ENCODE measurements around the gene SIGLEC1. TPM values are rescaled to one million over a fixed set of nuclear protein-coding genes. Genes with fewer than 3 reads are reported as not detected.

The SIGLEC1 gene
- total and polyA plus RNA-seq, 12 donors = 1.3 to 22.4 (median 2.8) TPM

DNA sequence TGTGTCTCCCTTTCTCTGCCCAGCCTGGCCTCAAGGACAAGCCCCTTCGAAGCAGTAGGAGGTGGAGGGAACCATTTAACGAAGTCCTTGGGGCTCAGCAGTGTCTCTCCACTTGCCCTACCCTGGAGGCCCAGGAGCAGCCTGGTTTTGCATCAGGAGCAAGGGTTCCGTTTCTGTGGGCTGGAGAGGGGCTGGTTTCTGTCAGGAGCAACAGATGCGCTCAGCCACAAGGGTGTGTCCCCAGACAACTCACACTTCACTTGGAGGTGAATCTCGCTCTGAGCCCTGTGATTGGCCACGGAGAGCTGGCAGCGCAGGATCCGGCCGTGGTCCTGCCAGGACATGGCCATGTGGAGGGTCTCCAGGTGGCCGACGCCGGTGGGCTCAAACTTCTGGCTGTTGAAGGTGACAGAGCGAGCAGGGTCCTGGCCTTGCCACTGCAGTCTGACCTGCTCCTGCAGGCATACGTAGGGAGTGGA lies 6.9 kb downstream of the SIGLEC1 start:
- intact Hi-C loops (cut with DNase I) = loop anchor here in 1 of 10 donors (5.0 kb wide), 1 partner anchor 143 kb away; no protein-coding TSS in a partner anchor
- Histone ChIP-seq H3K27ac (no peak overlapping the region), H3K36me3 (peaks cover 0 to 38% (median 0%) of the 10 kb centered on the region in 9 donors), H3K4me3 (no peak overlapping the region), H3K27me3 (no peaks in the 10 kb centered on the region), H3K9me3 (no peaks in the 10 kb centered on the region), H3K4me1 (peaks cover 1 to 21% (median 6%) of the 10 kb centered on the region in 9 donors)
- TF ChIP-seq, protein P1, sequence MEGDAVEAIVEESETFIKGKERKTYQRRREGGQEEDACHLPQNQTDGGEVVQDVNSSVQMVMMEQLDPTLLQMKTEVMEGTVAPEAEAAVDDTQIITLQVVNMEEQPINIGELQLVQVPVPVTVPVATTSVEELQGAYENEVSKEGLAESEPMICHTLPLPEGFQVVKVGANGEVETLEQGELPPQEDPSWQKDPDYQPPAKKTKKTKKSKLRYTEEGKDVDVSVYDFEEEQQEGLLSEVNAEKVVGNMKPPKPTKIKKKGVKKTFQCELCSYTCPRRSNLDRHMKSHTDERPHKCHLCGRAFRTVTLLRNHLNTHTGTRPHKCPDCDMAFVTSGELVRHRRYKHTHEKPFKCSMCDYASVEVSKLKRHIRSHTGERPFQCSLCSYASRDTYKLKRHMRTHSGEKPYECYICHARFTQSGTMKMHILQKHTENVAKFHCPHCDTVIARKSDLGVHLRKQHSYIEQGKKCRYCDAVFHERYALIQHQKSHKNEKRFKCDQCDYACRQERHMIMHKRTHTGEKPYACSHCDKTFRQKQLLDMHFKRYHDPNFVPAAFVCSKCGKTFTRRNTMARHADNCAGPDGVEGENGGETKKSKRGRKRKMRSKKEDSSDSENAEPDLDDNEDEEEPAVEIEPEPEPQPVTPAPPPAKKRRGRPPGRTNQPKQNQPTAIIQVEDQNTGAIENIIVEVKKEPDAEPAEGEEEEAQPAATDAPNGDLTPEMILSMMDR (IDR thresholded peaks at IDR 0.05) = no peak
- ATAC-seq (no peak), DNase-seq (no peak)
- WGBS, 2 donors = 82 to 85% methylated on average over 14 of the region's 14 CpGs

DNA sequence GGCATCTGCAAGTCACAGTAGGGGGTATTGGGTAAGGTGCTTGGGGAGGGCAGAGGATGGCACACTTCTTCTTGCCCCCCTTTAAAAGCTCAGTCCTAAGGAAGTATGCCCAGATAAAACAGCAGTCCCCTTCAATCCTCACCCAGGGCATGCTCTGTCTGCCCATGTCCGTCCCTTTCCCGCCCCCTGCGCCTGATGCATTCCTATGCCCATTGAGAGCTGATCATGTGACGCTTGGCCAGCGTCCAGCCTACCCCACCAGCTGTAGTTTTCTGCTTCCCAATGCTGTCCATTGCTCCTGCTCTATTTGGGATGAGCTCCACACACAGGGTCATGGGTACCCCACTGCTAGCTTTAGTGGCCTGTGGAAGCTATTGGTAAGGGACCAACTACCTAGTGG lies 8.3 kb downstream of the SIGLEC1 start:
- peaks cover 0 to 38% (median 0%) of the 10 kb centered on the region in 9 donors for H3K36me3 ChIP-seq
- no peaks in the 10 kb centered on the region for H3K9me3 ChIP-seq
- intact Hi-C loops (cut with DNase I) = no loop called here
- H3K27me3 ChIP-seq = no peaks in the 10 kb centered on the region
- no peak overlapping the region for H3K4me3 ChIP-seq
- TF ChIP-seq, protein P1 (IDR thresholded peaks at IDR 0.05) = no peak
- 65 to 75% methylated on average over 5 of the region's 5 CpGs for WGBS, 2 donors
- H3K27ac ChIP-seq = no peak overlapping the region
- no peak for ATAC-seq
- peaks cover 0 to 13% (median 0%) of the 10 kb centered on the region in 9 donors for H3K4me1 ChIP-seq
- DNase-seq = no peak

DNA sequence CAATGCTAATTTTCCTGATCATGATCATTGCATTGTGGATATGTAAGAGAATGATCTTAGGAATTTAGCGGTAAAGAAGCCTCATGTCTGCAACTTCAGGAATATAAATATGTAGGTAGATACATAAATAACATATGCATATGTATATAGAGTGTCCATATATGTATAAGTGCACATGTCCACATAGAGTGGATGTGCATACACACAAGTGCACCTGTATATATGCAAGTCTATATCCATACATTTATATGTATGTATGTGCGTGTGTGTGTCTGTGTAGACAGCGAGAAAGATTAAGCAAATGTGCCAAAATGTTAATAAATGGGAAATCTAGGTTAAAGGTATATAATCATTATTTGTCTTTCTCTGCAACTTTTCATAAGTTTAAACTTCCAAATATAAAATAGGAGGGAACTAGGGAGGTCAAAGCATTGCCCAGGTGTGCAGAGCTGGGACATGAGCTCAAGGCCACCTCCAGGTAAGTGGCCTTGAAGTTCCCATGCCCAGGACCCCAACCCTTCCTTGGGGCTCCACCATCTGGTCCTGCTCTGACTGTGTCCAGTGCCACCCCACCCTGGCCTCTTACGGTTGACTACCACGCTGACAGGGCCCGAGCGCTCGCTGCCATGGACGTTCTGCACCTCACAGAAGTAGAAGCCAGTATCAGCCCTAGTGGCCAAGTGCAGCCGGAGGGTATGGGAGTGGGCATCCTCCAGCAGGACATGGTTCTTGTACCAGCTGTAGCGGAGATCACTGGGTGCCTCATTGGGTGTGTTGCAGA lies 9.6 kb downstream of the SIGLEC1 start:
- Histone ChIP-seq H3K27ac (no peak overlapping the region), H3K4me3 (no peak overlapping the region), H3K4me1 (peaks cover 0 to 5% (median 0%) of the 10 kb centered on the region in 9 donors), H3K27me3 (no peaks in the 10 kb centered on the region), H3K9me3 (no peaks in the 10 kb centered on the region), H3K36me3 (peaks cover 0 to 44% (median 0%) of the 10 kb centered on the region in 9 donors)
- ATAC-seq (no peak), DNase-seq (no peak)
- WGBS, 2 donors = 95 to 96% methylated on average over 11 of the region's 11 CpGs
- intact Hi-C loops (cut with DNase I) = no loop called here
- TF ChIP-seq, protein P1 (IDR thresholded peaks at IDR 0.05) = no peak

DNA sequence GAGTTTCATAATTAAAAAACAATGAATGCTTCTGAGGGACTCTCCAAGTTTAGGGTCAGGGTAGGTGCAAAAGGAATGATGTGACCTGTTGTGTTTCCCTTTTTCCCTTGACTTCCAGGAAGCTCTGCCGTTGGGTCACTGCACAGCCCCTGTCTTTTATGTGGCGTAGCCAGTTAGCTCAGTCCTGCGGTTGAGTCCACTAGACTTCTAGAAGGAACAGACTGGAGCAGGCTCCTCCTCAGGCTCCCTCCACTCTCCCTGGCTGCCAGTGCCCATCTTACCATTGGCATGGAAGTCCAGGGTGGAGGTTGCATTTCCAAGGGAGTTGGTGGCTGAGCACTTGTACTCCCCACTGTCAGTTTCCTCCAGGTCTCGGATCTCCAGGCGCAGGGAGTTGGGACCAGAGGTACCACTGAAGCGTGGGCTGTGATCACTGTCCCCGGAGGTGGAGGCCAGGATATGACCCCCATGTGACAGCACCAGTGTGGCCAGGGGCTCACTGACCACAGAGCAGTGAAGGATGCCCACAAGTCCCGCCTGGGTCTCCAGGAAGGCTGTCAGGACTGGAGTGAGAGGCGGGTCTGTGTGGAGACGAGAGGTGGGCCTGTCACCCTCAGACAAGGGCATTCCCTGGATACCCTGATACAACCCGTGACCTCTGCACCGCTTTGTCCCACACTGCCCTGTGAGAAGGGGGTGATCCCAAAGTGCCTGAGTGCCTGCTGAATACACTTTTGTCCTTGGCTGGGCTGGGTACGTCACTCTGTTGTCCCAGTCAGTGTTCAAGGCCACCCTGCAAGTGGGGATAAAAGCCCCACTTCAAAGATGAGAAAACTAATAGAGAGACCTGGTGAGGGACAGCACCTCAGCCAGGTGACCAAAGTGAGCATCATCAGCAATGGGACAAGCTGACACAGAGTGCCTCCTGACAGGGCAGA lies 11.1 kb downstream of the SIGLEC1 start:
- H3K27ac ChIP-seq = no peak overlapping the region
- WGBS, 2 donors = 88 to 91% methylated on average over 13 of the region's 13 CpGs
- no peaks in the 10 kb centered on the region for H3K4me1 ChIP-seq
- peaks cover 0 to 49% (median 0%) of the 10 kb centered on the region in 9 donors for H3K36me3 ChIP-seq
- DNase-seq (no peak), ATAC-seq (no peak)
- peaks cover 0 to 4% (median 0%) of the 10 kb centered on the region in 11 donors for H3K9me3 ChIP-seq
- intact Hi-C loops (cut with DNase I) = no loop called here
- no peaks in the 10 kb centered on the region for H3K27me3 ChIP-seq
- TF ChIP-seq, protein P1 (IDR thresholded peaks at IDR 0.05) = no peak
- H3K4me3 ChIP-seq = no peak overlapping the region
